Body of pancreas (tissue), 4 donors: ENCODE results near the gene PMM2.

Experiments
- POLR2A ChIP-seq, 3 donors: fragments of 450-650 bp; IDR thresholded peaks; one replicate each; pipeline ENCODE4 v1.6.1; 2016; ENCODE audit warnings: antibody characterized with exemption in 3 of 3, mild to moderate bottlenecking in 2 of 3
- TF ChIP-seq, protein P1 (sequence below), 7 experiments: fragments of 450-650 bp in 4 of 7; fragments of 200-600 bp in 3 of 7; sonication (generic) in 3 of 7; IDR thresholded peaks; one replicate each; pipeline ENCODE4 v1.5.1; 2016 to 2019; ENCODE audit warnings: antibody characterized with exemption in 7 of 7

DNA sequence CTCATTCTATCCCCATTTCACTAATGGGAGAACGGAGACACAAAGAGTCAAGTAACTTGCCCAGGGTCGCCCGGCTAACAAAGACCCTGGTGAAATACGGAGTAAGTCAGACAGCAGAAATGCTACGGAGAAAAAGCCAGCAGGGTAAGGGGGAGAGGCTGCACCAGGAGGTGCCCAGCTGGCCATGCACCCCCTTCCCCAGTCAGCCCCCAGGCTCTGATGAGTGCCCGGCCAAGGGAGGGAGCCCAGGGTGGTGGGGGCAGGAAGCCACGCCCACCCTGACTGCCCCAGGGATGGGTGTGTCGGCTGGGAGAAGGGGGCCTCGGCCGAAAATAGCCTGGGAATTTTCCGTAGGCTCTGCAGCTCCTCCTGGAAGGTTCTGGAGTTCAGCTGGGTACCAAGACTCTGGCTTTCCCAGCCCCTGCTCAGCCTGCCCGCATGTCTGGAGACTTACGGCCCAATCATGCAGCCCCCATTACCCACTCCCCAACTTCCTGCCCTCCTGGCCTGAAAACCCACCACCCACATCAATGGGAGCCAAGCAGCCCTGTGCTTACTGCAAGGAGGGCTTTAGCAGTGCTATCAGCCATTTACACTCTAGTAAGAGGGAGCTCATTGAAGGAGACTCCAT is 67.0 kb downstream of the PMM2 start:
- TF ChIP-seq, protein P1, sequence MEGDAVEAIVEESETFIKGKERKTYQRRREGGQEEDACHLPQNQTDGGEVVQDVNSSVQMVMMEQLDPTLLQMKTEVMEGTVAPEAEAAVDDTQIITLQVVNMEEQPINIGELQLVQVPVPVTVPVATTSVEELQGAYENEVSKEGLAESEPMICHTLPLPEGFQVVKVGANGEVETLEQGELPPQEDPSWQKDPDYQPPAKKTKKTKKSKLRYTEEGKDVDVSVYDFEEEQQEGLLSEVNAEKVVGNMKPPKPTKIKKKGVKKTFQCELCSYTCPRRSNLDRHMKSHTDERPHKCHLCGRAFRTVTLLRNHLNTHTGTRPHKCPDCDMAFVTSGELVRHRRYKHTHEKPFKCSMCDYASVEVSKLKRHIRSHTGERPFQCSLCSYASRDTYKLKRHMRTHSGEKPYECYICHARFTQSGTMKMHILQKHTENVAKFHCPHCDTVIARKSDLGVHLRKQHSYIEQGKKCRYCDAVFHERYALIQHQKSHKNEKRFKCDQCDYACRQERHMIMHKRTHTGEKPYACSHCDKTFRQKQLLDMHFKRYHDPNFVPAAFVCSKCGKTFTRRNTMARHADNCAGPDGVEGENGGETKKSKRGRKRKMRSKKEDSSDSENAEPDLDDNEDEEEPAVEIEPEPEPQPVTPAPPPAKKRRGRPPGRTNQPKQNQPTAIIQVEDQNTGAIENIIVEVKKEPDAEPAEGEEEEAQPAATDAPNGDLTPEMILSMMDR (IDR thresholded peaks at IDR 0.05) = no peak
- no peak for TF ChIP-seq POLR2A (IDR thresholded peaks at IDR 0.05)
